SU-DHL-6 (cell line): Measurements from ENCODE around the gene SACS.
"Not testable (repeated sequence)": the region's sequence is repeated elsewhere in the genome, so short reads cannot be mapped to it uniquely, and the experiment has no call there.

Experiments used
- EZH2phosphoT487 ChIP-seq: fragments of 200-600 bp; sonication (generic), shearing (Covaris generic); conservative IDR thresholded peaks from 2 replicates; pipeline ENCODE4 v1.6.1; 2018; ENCODE audit warnings: mild to moderate bottlenecking, antibody characterized with exemption, low read length, moderate library complexity, mixed read lengths
- TF ChIP-seq, protein P1 (sequence below): fragments of 200-600 bp; sonication (generic); IDR thresholded peaks from one replicate; pipeline ENCODE4 v1.5.1; 2017; ENCODE audit warnings: antibody characterized with exemption, mild to moderate bottlenecking, low read length, moderate library complexity; ENCODE audit not compliant: insufficient read depth, poor library complexity, severe bottlenecking

DNA sequence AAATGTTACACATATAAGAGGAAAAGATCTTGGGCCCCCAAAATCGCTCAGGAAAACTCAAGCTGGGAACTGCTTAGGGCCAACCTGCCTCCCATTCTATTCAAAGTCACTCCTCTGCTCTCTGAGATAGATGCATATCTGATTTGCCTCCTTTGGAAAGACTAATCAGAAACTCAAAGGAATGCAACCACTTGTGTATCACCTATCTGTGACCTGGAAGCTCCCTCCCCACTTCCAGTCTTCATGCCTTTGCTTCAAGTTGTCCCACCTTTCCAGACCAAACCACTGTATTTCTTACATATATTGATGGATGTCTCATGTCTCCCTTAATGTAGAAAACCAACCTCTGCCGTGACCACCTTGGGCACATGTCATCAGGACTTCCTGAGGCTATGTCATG lies 32.3 kb downstream of the SACS start:
- TF ChIP-seq, protein P1, sequence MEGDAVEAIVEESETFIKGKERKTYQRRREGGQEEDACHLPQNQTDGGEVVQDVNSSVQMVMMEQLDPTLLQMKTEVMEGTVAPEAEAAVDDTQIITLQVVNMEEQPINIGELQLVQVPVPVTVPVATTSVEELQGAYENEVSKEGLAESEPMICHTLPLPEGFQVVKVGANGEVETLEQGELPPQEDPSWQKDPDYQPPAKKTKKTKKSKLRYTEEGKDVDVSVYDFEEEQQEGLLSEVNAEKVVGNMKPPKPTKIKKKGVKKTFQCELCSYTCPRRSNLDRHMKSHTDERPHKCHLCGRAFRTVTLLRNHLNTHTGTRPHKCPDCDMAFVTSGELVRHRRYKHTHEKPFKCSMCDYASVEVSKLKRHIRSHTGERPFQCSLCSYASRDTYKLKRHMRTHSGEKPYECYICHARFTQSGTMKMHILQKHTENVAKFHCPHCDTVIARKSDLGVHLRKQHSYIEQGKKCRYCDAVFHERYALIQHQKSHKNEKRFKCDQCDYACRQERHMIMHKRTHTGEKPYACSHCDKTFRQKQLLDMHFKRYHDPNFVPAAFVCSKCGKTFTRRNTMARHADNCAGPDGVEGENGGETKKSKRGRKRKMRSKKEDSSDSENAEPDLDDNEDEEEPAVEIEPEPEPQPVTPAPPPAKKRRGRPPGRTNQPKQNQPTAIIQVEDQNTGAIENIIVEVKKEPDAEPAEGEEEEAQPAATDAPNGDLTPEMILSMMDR = not testable (repeated sequence)
- not testable (repeated sequence) for TF ChIP-seq EZH2phosphoT487
